H1 (cell line): ENCODE measurements around the gene NTRK1. TPM values are rescaled to one million over a fixed set of nuclear protein-coding genes. Genes with fewer than 3 reads are reported as not detected.

ENCODE experiments used
- CTCF ChIA-PET: fragments of 300-600 bp; sonication (Branson Sonifier 250); formaldehyde crosslinking; loops from one replicate; lab custom pipeline; 2021; ENCODE audit not compliant: partially characterized antibody; lab: Charles Lee
- POLR2A ChIA-PET: fragments of 300-600 bp; sonication (Branson Sonifier 250); formaldehyde crosslinking; loops from one replicate; lab custom pipeline; 2021; ENCODE audit warnings: inconsistent platforms; ENCODE audit not compliant: partially characterized antibody; lab: Charles Lee
- DNase-seq, 2 experiments: peaks; one replicate each; pipeline versions ENCODE4 v3.0.0 to v3.0.0-alpha.2; 2010 to 2022; ENCODE audit warnings: low spot score in 2 of 2, low read depth in 1 of 2, mixed read lengths in 1 of 2
- FAIRE-seq: peaks from 2 replicates; lab custom pipeline; 2011; peaks lifted over from hg19 to GRCh38; lab: Jason Lieb, UNC
- H2AFZ ChIP-seq: 2 replicates; pipeline ENCODE4 v1.8.1; 2012; ENCODE audit warnings: low read length, inconsistent platforms
- H2AK5ac ChIP-seq: 2 replicates; pipeline ENCODE4 v1.6.1; 2013; ENCODE audit warnings: low read depth, low read length
- H2BK120ac ChIP-seq: replicated peaks from 2 replicates; pipeline ENCODE3; 2013; ENCODE audit warnings: low read depth, low read length, inconsistent platforms
- H2BK12ac ChIP-seq: 2 replicates; pipeline ENCODE4 v1.6.1; 2013; ENCODE audit warnings: low read depth, low read length
- H2BK15ac ChIP-seq: 2 replicates; pipeline ENCODE4 v1.6.1; 2013; ENCODE audit warnings: low read length
- H2BK20ac ChIP-seq: 2 replicates; pipeline ENCODE4 v1.6.1; 2013; ENCODE audit warnings: low read length
- H2BK5ac ChIP-seq: 2 replicates; pipeline ENCODE4 v1.6.1; 2013; ENCODE audit warnings: low read depth, low read length
- H3K14ac ChIP-seq: 2 replicates; pipeline ENCODE4 v1.6.1; 2013; ENCODE audit warnings: inconsistent platforms; ENCODE audit not compliant: insufficient read length
- H3K18ac ChIP-seq: 2 replicates; pipeline ENCODE4 v1.6.1; 2013; ENCODE audit warnings: low read length; ENCODE audit errors: extremely low read depth
- H3K23ac ChIP-seq: 2 replicates; pipeline ENCODE4 v1.6.1; 2013; ENCODE audit warnings: inconsistent platforms; ENCODE audit not compliant: insufficient read length
- H3K23me2 ChIP-seq: 2 replicates; pipeline ENCODE4 v1.6.1; 2013; ENCODE audit warnings: low read depth, low read length
- H3K27ac ChIP-seq: 2 replicates; pipeline ENCODE4 v1.6.1; 2011; ENCODE audit warnings: low read depth, low read length, inconsistent platforms
- H3K27me3 ChIP-seq, 4 experiments: replicated peaks in 1 of 4; 1 replicate in 1 of 4; 2 replicates in 3 of 4; pipeline versions ENCODE4 v1.6.1 to v1.8.1; 2011 to 2013; ENCODE audit warnings: low read length in 3 of 4, mild to moderate bottlenecking in 3 of 4, inconsistent platforms in 2 of 4, mixed read lengths in 2 of 4, moderate library complexity in 1 of 4; ENCODE audit not compliant: control insufficient read depth in 3 of 4, insufficient read depth in 3 of 4; ENCODE audit errors: extremely low read depth in 1 of 4
- H3K36me3 ChIP-seq, 4 experiments: 2 replicates each; pipeline versions ENCODE4 v1.6.1 to v1.8.1; 2011 to 2013; ENCODE audit warnings: mild to moderate bottlenecking in 4 of 4, low read length in 3 of 4, moderate library complexity in 2 of 4, control low read depth in 1 of 4, inconsistent platforms in 1 of 4; ENCODE audit not compliant: insufficient read depth in 4 of 4, control insufficient read depth in 2 of 4
- H3K4ac ChIP-seq: replicated peaks from 2 replicates; pipeline ENCODE3; 2013; ENCODE audit warnings: low read length, low read depth, mixed read lengths, inconsistent platforms; ENCODE audit not compliant: insufficient read length
- H3K4me1 ChIP-seq, 4 experiments: replicated peaks in 1 of 4; 1 replicate in 1 of 4; 2 replicates in 3 of 4; pipeline versions ENCODE4 v1.6.1 to v1.8.1; 2011 to 2013; ENCODE audit warnings: low read length in 3 of 4, inconsistent platforms in 2 of 4, mixed read lengths in 1 of 4; ENCODE audit not compliant: insufficient read depth in 4 of 4, control insufficient read depth in 3 of 4
- H3K4me2 ChIP-seq, 2 experiments: 2 replicates each; pipeline versions ENCODE4 v1.6.1 to v1.8.1; 2011 to 2013; ENCODE audit warnings: low read depth in 2 of 2, low read length in 2 of 2, control low read depth in 1 of 2, inconsistent platforms in 1 of 2, mild to moderate bottlenecking in 1 of 2; ENCODE audit not compliant: insufficient read depth in 1 of 2
- H3K4me3 ChIP-seq, 4 experiments: fragments of 200-600, 300-600 bp in 1 of 4; sonication (generic), shearing (Covaris generic), sonication (Bioruptor Twin) in 1 of 4; 2 replicates each; pipeline versions ENCODE4 v1.5.1 to v1.8.1; 2011 to 2016; ENCODE audit warnings: low read length in 4 of 4, low read depth in 3 of 4, control low read depth in 2 of 4, inconsistent platforms in 2 of 4, mild to moderate bottlenecking in 2 of 4, mixed read lengths in 1 of 4, moderate library complexity in 1 of 4; ENCODE audit not compliant: insufficient read depth in 2 of 4; ENCODE audit errors: extremely low read depth in 1 of 4
- H3K56ac ChIP-seq: replicated peaks from 2 replicates; pipeline ENCODE3; 2013; ENCODE audit warnings: low read depth, mild to moderate bottlenecking, mixed read lengths, low read length, inconsistent platforms; ENCODE audit not compliant: insufficient read length
- H3K79me1 ChIP-seq: 2 replicates; pipeline ENCODE4 v1.6.1; 2013; ENCODE audit warnings: low read depth, low read length, control low read depth
- H3K79me2 ChIP-seq, 2 experiments: 2 replicates each; pipeline versions ENCODE4 v1.6.1 to v1.8.1; 2012 to 2013; ENCODE audit warnings: low read length in 2 of 2, mild to moderate bottlenecking in 2 of 2, inconsistent platforms in 1 of 2; ENCODE audit not compliant: insufficient read depth in 2 of 2, control insufficient read depth in 1 of 2
- H3K9ac ChIP-seq, 4 experiments: replicated peaks in 1 of 4; 1 replicate in 1 of 4; 2 replicates in 3 of 4; pipeline versions ENCODE4 v1.6.1 to v1.8.1; 2011 to 2013; ENCODE audit warnings: low read depth in 3 of 4, low read length in 3 of 4, control low read depth in 2 of 4, mild to moderate bottlenecking in 2 of 4, moderate library complexity in 2 of 4, inconsistent platforms in 1 of 4; ENCODE audit errors: extremely low read depth in 1 of 4
- H3K9me3 ChIP-seq, 2 experiments: 2 replicates each; pipeline versions ENCODE4 v1.6.1 to v1.8.1; 2012 to 2013; ENCODE audit warnings: mild to moderate bottlenecking in 2 of 2, moderate library complexity in 2 of 2, control low read depth in 1 of 2, inconsistent platforms in 1 of 2, low read depth in 1 of 2, low read length in 1 of 2, mixed read lengths in 1 of 2; ENCODE audit not compliant: insufficient read depth in 2 of 2
- H4K20me1 ChIP-seq, 2 experiments: replicated peaks in 1 of 2; 2 replicates each; pipeline versions ENCODE3 to v1.8.1; 2011 to 2013; ENCODE audit warnings: inconsistent platforms in 2 of 2, low read length in 2 of 2, mild to moderate bottlenecking in 1 of 2; ENCODE audit not compliant: insufficient read depth in 2 of 2, control insufficient read depth in 1 of 2
- H4K5ac ChIP-seq: 2 replicates; pipeline ENCODE4 v1.6.1; 2013; ENCODE audit warnings: low read length, low read depth, mixed read lengths, inconsistent platforms; ENCODE audit not compliant: insufficient read length
- H4K8ac ChIP-seq: 2 replicates; pipeline ENCODE4 v1.8.0; 2013; ENCODE audit warnings: mild to moderate bottlenecking, moderate library complexity, low read length, inconsistent platforms; ENCODE audit not compliant: insufficient read depth; ENCODE audit errors: extremely low read depth
- H4K91ac ChIP-seq: replicated peaks from 2 replicates; pipeline ENCODE3; 2013; ENCODE audit warnings: low read length, mixed read lengths, inconsistent platforms; ENCODE audit not compliant: insufficient read length
- HDAC6 ChIP-seq: IDR thresholded peaks from one replicate; pipeline ENCODE4 v1.7.1; 2012; ENCODE audit warnings: low read depth, mild to moderate bottlenecking, inconsistent platforms, low read length, moderate library complexity
- KDM5A ChIP-seq: fragments of 200-600 bp; IDR thresholded peaks from 2 replicates; pipeline ENCODE4 v1.7.1; 2012; ENCODE audit warnings: mild to moderate bottlenecking, low read length, inconsistent platforms, mixed read lengths
- NANOG ChIP-seq: IDR thresholded peaks from 2 replicates; pipeline ENCODE4 v1.6.1; 2011; ENCODE audit warnings: low read length, low read depth, mild to moderate bottlenecking, inconsistent platforms; ENCODE audit not compliant: insufficient read depth, poor library complexity, severe bottlenecking
- POLR2AphosphoS5 ChIP-seq: IDR thresholded peaks from 2 replicates; pipeline ENCODE4 v1.6.1; 2011; ENCODE audit warnings: low read depth, low read length
- RAD21 ChIP-seq, 2 experiments: IDR thresholded peaks in 1 of 2; conservative IDR thresholded peaks in 1 of 2; 2 replicates each; pipeline ENCODE4 v1.6.1; 2011; ENCODE audit warnings: low read depth in 2 of 2, low read length in 2 of 2, improper control_type of control experiment in 1 of 2, inconsistent platforms in 1 of 2, mild to moderate bottlenecking in 1 of 2, moderate library complexity in 1 of 2
- SAP30 ChIP-seq: fragments of 300-600 bp; sonication (generic); IDR thresholded peaks from 2 replicates; pipeline ENCODE4 v1.7.1; 2012; ENCODE audit warnings: low read length, moderate library complexity, mild to moderate bottlenecking, inconsistent platforms; ENCODE audit not compliant: insufficient read depth, insufficient replicate concordance
- TEAD4 ChIP-seq: IDR thresholded peaks from 2 replicates; pipeline ENCODE4 v1.6.1; 2012; ENCODE audit warnings: low read depth, low read length, inconsistent platforms, mixed read lengths
- WGBS, 2 experiments: shearing (Covaris generic) in 1 of 2; methylation state at CpG; one replicate each; pipeline versions ENCODE4 v1.1.6 to v1.1.7; 2013 to 2015; ENCODE audit warnings: low lambda C conversion rate in 2 of 2, mixed read lengths in 2 of 2, inconsistent platforms in 1 of 2, low coverage in 1 of 2, missing lambda C conversion rate in 1 of 2; ENCODE audit not compliant: insufficient replicate concordance in 2 of 2, insufficient coverage in 1 of 2, insufficient read length in 1 of 2; ENCODE audit errors: extremely low coverage in 1 of 2, missing lambda C conversion rate in 1 of 2; 5-methylcytosine and 5-hydroxymethylcytosine counted together
- polyA plus RNA-seq, 7 experiments: library from polyadenylated mRNA; depleted of rRNA in 3 of 7; stranded (reverse) in 5 of 7; unstranded in 2 of 7; fragments of >200 nt in 5 of 7; fragments of 200-250 nt in 2 of 7; gene quantifications; 1 replicate in 5 of 7; 2 replicates in 1 of 7; 4 replicates in 1 of 7; pipeline versions ENCODE4 v1.2.1 to v1.2.3, GENCODE V29; 2011 to 2013; ENCODE audit warnings: missing spikeins in 2 of 7, mixed read lengths in 2 of 7
- total RNA-seq: library from RNA; stranded (reverse); fragmentation: NEBNext Ultra II Directional; extraction: Animal tissue kit (Norgen Biotek cat#: 25700); gene quantifications from 2 replicates; pipeline ENCODE4 v1.2.1, GENCODE V29; 2021
- TF ChIP-seq, protein P1 (sequence below), 3 experiments: IDR thresholded peaks; 1 replicate in 2 of 3; 2 replicates in 1 of 3; pipeline versions ENCODE4 v1.5.1 to v1.6.1; 2011; ENCODE audit warnings: low read length in 3 of 3, mild to moderate bottlenecking in 3 of 3, inconsistent platforms in 2 of 3, low read depth in 1 of 3, moderate library complexity in 1 of 3; ENCODE audit not compliant: insufficient read depth in 1 of 3; ENCODE audit errors: control extremely low read depth in 1 of 3
- TF ChIP-seq, protein P2 (sequence below): IDR thresholded peaks from 2 replicates; pipeline ENCODE4 v1.6.1; 2011; ENCODE audit warnings: low read length, improper control_type of control experiment

NTRK1 gene
- total and polyA plus RNA-seq, 2 of the 8 experiments (the other 6 are each of a cell fraction or from before 2014, with no cell fraction given), result 0.12 to 0.24 TPM

DNA sequence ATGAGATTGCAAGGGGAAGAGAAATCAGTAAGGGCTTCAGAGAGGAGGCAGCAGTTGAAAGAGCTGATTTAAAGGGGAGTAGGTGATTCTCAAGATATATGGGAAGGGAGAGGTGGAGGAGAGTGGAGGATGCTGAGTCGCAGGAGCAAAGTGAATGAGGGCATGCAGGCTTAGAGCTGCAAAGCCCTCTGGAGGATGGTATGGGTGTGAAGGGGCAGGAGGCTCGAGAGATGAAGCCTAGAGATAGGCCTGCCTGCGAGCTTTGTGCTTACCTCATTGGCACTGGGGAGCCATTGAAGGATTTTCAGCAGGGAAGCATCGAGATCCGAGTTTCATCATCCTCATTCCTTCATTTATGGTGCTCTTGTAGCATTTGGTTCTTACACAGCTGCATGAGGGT, 28.2 kb upstream of the NTRK1 start:
- FAIRE-seq (no peak), DNase-seq (no peak)
- Histone ChIP-seq H3K56ac (no peak overlapping the region), H4K20me1 (no peaks in the 10 kb centered on the region), H3K27ac (no peak overlapping the region), H3K36me3 (no peaks in the 10 kb centered on the region), H4K8ac (no peak overlapping the region), H2BK20ac (no peak overlapping the region), H4K91ac (no peak overlapping the region), H3K27me3 (peaks cover 0 to 14% (median 7%) of the 10 kb centered on the region in 4 experiments; a peak in 5 of 7 replicates), H3K9me3 (no peaks in the 10 kb centered on the region), H3K79me2 (no peaks in the 10 kb centered on the region), H2BK12ac (no peak overlapping the region), H3K4me2 (no peak overlapping the region), H3K23ac (no peak overlapping the region), H2BK5ac (no peak overlapping the region), H3K4ac (no peak overlapping the region), H3K4me1 (no peaks in the 10 kb centered on the region), H4K5ac (no peak overlapping the region), H3K18ac (no peak overlapping the region), H3K14ac (no peak overlapping the region), H2AFZ (no peak overlapping the region), H3K23me2 (no peaks in the 10 kb centered on the region), H2BK15ac (peak overlapping the region; percentile 31; the same call in 1 of the 2 replicates), H3K9ac (no peak overlapping the region), H3K4me3 (no peak overlapping the region), H2AK5ac (no peak overlapping the region), H2BK120ac (no peak overlapping the region), H3K79me1 (no peaks in the 10 kb centered on the region)
- ChIA-PET POLR2A (interaction anchor here (1.4 kb wide), 1 partner anchor 18 kb away, joined by 4 read pairs; no protein-coding TSS in a partner anchor), CTCF (interaction anchor here (1.0 to 22.0 kb wide), 8 partner anchors 11 to 205 kb away, joined by 3 to 556 read pairs (median 11); partner anchors contain the start of genes INSRR, LRRC71, NTRK1 and PEAR1)
- WGBS, 2 experiments, result 65% methylated on average over 5 of the region's 5 CpGs; no CpG with 5 or more reads in 1 of the 2 experiments
- TF ChIP-seq HDAC6, result no peak
- 0 out of 4 replicates have a peak, but pooled peaks of 1 of the 2 experiments have one; percentile 3 for TF ChIP-seq RAD21 (IDR thresholded peaks at IDR 0.05 in 1 of 2, conservative IDR thresholded peaks at IDR 0.05 in 1 of 2; ENCODE audit: low read depth in 2 of 2, low read length in 2 of 2)
- TF ChIP-seq, protein P1, sequence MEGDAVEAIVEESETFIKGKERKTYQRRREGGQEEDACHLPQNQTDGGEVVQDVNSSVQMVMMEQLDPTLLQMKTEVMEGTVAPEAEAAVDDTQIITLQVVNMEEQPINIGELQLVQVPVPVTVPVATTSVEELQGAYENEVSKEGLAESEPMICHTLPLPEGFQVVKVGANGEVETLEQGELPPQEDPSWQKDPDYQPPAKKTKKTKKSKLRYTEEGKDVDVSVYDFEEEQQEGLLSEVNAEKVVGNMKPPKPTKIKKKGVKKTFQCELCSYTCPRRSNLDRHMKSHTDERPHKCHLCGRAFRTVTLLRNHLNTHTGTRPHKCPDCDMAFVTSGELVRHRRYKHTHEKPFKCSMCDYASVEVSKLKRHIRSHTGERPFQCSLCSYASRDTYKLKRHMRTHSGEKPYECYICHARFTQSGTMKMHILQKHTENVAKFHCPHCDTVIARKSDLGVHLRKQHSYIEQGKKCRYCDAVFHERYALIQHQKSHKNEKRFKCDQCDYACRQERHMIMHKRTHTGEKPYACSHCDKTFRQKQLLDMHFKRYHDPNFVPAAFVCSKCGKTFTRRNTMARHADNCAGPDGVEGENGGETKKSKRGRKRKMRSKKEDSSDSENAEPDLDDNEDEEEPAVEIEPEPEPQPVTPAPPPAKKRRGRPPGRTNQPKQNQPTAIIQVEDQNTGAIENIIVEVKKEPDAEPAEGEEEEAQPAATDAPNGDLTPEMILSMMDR (IDR thresholded peaks at IDR 0.05; ENCODE audit: control extremely low read depth in 1 of 3, insufficient read depth in 1 of 3, low read depth in 1 of 3, low read length in 3 of 3), result peak in 1 of 3 experiments; percentile 15; a peak in 1 of 4 replicates
- no peak for TF ChIP-seq KDM5A
- no peak for TF ChIP-seq POLR2AphosphoS5
- TF ChIP-seq SAP30, result no peak
- no peak for TF ChIP-seq NANOG
- TF ChIP-seq TEAD4, result peak; percentile 45; the same call in 1 of the 2 replicates
- TF ChIP-seq, protein P2, sequence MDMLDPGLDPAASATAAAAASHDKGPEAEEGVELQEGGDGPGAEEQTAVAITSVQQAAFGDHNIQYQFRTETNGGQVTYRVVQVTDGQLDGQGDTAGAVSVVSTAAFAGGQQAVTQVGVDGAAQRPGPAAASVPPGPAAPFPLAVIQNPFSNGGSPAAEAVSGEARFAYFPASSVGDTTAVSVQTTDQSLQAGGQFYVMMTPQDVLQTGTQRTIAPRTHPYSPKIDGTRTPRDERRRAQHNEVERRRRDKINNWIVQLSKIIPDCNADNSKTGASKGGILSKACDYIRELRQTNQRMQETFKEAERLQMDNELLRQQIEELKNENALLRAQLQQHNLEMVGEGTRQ, result no peak
